CD4-positive, alpha-beta T cell treated with Interleukin-2 at 100 ng/mL for 4 hours (primary cell): ENCODE results near the gene KHK.

Experiments used
- DNase-seq: peaks from one replicate; pipeline ENCODE4 v3.0.0-alpha.2; 2020; ENCODE audit warnings: low spot score

The KHK gene

GRCh38 chr2:27086724-27087593, at the start of gene KHK:
TSS of gene KHK (plus strand) at chr2:27086772. CDS start at chr2:27087260, 488 bp downstream.
- no peak for DNase-seq

GRCh38 chr2:27038012-27038411, 48.6 kb upstream of the KHK start:
- DNase-seq: no peak

GRCh38 chr2:27038631-27039339, 47.8 kb upstream of the KHK start:
- DNase-seq: no peak

- DNase-seq: no peak
Observed at GRCh38 chr2:27039426-27039825, 47.1 kb upstream of the KHK start.

- DNase-seq: no peak
Observed at GRCh38 chr2:27039871-27040270, 46.7 kb upstream of the KHK start.

- no peak for DNase-seq
Observed at GRCh38 chr2:27040282-27040681, 46.3 kb upstream of the KHK start.

- no peak for DNase-seq
Observed at GRCh38 chr2:27041752-27042151, 44.8 kb upstream of the KHK start.

GRCh38 chr2:27042159-27042661, 44.4 kb upstream of the KHK start:
- no peak for DNase-seq

- no peak for DNase-seq
Observed at GRCh38 chr2:27042985-27043634, 43.5 kb upstream of the KHK start.

GRCh38 chr2:27049422-27050280, 36.9 kb upstream of the KHK start:
- peak; percentile 58 for DNase-seq

- peak; percentile 93 for DNase-seq
Observed at GRCh38 chr2:27050281-27050995, 36.1 kb upstream of the KHK start.

- DNase-seq: peak; percentile 98
Observed at GRCh38 chr2:27050996-27051901, 35.3 kb upstream of the KHK start, which contains the start of gene AGBL5. TSS of gene AGBL5 (plus strand) at chr2:27051668. CDS start at chr2:27052959, 1,291 bp downstream.

GRCh38 chr2:27051902-27052645, 34.5 kb upstream of the KHK start:
- peak; percentile 43 for DNase-seq

GRCh38 chr2:27053321-27053720, 33.3 kb upstream of the KHK start:
- DNase-seq: no peak

- DNase-seq: no peak
Observed at GRCh38 chr2:27053776-27054175, 32.8 kb upstream of the KHK start.

GRCh38 chr2:27054721-27055120, 31.9 kb upstream of the KHK start:
- DNase-seq: no peak

- DNase-seq: no peak
Observed at GRCh38 chr2:27057184-27057583, 29.4 kb upstream of the KHK start.

GRCh38 chr2:27058210-27058609, 28.4 kb upstream of the KHK start:
- DNase-seq: no peak
